ENCODE results near the gene EN1.

DNA sequence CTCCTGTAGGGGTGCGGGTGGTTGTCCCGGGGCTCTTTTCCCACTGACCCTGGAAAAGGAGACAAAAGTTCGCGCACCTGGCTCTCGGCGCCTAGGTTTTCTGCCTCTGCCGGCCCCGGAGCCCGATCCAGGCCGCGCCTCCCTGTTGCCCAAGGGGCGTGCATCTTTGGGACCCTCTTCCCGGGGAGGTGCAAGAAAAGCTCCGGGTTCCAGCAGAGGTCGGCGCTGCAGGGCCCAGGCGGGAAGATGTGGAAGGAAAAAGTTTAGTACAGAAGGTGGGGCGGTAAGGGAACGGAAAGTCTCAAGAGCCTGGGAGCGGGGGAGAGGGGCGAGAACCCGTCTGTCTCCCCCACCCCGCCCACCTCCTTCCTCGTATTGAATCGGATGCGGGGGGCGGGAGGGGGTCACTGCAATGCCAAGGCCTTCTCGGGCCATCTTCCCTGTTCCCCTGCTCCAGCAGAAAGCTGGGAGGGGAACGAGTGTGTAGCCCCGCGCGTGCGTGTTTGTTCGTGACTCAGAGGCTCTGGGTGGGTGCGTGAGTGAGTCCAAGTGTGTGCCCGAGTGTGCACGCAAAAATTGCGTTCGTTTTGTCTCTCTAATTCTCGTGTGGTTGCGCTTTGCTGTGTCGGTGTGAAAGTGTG, 6.3 kb upstream of the EN1 start:
- TF ChIP-seq, protein P1, sequence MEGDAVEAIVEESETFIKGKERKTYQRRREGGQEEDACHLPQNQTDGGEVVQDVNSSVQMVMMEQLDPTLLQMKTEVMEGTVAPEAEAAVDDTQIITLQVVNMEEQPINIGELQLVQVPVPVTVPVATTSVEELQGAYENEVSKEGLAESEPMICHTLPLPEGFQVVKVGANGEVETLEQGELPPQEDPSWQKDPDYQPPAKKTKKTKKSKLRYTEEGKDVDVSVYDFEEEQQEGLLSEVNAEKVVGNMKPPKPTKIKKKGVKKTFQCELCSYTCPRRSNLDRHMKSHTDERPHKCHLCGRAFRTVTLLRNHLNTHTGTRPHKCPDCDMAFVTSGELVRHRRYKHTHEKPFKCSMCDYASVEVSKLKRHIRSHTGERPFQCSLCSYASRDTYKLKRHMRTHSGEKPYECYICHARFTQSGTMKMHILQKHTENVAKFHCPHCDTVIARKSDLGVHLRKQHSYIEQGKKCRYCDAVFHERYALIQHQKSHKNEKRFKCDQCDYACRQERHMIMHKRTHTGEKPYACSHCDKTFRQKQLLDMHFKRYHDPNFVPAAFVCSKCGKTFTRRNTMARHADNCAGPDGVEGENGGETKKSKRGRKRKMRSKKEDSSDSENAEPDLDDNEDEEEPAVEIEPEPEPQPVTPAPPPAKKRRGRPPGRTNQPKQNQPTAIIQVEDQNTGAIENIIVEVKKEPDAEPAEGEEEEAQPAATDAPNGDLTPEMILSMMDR (conservative IDR thresholded peaks at IDR 0.05; ENCODE audit: low read length) = no peak
- no peak for TF ChIP-seq EZH2phosphoT487 (IDR thresholded peaks at IDR 0.05; ENCODE audit: borderline replicate concordance, low read depth, low read length)

Measured in OCI-LY7 (cell line).